Measurements from ENCODE around the gene TMEM185B.
"Not testable (repeated sequence)": the region's sequence is repeated elsewhere in the genome, so short reads cannot be mapped to it uniquely, and the experiment has no call there.

DNA sequence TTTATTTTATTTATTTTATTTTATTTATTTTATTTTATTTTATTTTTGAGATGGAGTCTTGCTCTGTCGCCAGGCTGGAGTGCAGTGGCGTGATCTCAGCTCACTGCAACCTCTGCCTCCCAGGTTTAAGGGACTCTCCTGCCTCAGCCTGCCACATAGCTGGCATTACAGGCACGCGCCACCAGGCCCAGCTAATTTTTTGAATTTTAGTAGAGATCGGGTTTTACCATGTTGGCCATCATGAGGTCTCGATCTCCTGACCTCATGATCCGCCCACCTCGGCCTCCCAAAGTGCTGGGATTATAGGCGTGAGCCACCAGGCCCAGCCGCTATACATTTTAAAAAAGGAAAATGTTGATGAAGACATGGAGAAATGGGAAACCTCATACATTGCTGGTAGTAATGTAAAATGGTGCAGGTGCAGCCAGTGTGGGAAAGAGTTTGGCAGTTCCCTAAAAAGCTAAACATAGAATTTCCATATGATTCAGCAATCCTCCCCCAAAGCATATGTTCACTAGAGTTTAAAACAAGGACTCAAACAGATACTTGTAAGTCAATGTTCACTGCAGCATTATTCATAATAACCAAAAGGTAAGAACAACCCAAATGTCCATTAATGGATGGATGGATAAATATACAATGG is 23.3 kb downstream of the TMEM185B start:
- not testable (repeated sequence) for TF ChIP-seq YY1 (IDR thresholded peaks at IDR 0.05; ENCODE audit: insufficient read depth, insufficient read length); ZNF274 (IDR thresholded peaks at IDR 0.05; ENCODE audit: low read depth, low read length); SUZ12 (IDR thresholded peaks at IDR 0.05; ENCODE audit: extremely low read depth, insufficient read depth, insufficient read length)
